AG10803 (cell line): ENCODE measurements around the gene PHF21B.

Source experiments
- DNase-seq: peaks from one replicate; pipeline ENCODE4 v3.0.0; 2010; ENCODE audit warnings: low read depth
- H3K4me3 ChIP-seq: 2 replicates; pipeline ENCODE4 v1.5.1; 2011; ENCODE audit warnings: mild to moderate bottlenecking, low read length, control low read depth
- TF ChIP-seq, protein P1 (sequence below): conservative IDR thresholded peaks from 2 replicates; pipeline ENCODE4 v1.5.1; 2011; ENCODE audit warnings: mild to moderate bottlenecking, low read length, control low read depth, inconsistent platforms

Gene PHF21B

DNA sequence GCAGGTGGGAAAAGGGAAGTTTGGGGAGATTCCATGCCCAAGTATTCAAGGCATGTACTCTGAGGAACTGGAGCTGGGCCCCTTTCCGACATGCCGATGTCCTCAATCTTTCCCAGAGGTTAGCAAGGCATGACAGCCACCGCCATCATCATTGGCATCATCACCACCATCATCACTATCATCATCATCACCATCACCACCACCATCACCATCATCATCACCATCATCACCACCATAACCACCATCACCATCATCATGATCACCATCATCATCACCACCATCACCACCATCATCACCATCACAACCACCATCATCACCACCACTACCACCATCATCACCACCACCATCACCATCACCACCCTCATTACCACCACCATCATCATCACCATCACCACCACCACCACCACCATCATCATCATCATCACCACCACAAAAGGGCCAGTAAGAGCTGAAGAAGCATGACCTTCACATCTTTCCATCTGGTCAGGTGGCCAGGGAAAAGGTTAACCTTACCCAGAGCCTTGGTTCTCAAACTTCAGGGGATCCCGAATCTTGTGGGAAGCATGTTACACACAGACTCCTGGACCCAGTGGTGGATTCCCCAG is 25.8 kb downstream of the PHF21B start:
- TF ChIP-seq, protein P1, sequence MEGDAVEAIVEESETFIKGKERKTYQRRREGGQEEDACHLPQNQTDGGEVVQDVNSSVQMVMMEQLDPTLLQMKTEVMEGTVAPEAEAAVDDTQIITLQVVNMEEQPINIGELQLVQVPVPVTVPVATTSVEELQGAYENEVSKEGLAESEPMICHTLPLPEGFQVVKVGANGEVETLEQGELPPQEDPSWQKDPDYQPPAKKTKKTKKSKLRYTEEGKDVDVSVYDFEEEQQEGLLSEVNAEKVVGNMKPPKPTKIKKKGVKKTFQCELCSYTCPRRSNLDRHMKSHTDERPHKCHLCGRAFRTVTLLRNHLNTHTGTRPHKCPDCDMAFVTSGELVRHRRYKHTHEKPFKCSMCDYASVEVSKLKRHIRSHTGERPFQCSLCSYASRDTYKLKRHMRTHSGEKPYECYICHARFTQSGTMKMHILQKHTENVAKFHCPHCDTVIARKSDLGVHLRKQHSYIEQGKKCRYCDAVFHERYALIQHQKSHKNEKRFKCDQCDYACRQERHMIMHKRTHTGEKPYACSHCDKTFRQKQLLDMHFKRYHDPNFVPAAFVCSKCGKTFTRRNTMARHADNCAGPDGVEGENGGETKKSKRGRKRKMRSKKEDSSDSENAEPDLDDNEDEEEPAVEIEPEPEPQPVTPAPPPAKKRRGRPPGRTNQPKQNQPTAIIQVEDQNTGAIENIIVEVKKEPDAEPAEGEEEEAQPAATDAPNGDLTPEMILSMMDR: no peak
- DNase-seq: no peak
- no peak overlapping the region for H3K4me3 ChIP-seq

DNA sequence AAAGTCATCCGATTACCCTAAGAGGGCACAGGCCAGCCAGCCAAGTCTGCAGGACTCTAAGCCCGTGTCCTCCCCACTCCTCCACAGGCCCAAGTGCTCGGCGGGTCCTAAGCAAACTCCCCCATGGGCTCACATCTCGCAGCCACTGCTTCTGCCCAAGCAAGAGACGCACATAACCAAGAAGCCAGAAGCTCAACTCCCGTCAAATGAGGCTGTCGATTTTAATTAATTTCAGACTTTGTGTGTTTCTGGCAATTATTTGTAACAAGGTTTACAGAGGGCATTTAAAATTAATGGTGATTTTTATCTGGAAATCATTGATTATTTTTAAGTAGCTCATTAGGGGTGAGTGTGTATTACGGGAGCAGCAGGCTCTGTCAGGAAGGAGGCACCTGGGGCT is 27.4 kb downstream of the PHF21B start:
- DNase-seq: no peak
- H3K4me3 ChIP-seq: no peak overlapping the region
- TF ChIP-seq, protein P1: no peak

GRCh38 chr22:44981857-44982256 is 27.9 kb downstream of the PHF21B start:
- TF ChIP-seq, protein P1: no peak
- DNase-seq: no peak
- no peak overlapping the region for H3K4me3 ChIP-seq

DNA sequence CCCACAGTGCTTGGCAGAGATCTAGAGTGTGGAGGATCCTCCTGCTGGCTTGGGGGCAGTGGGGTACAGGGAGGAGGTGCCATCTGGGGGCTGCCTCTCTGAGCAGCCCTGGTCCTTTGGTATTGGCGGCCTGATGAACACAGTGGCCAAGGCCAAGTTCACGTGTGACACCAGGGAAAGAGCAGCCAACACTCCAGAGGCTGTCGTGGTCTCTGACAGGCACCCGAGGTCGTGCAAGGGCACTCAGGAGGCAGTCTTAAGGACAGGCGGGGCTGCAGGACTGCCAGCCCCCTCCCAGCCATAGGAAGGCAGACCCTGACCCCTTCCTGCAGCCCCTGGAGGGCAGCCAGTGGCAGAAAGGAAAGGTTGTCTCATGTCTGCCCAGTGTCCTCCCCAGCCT is 30.7 kb downstream of the PHF21B start:
- DNase-seq: no peak
- no peak overlapping the region for H3K4me3 ChIP-seq
- TF ChIP-seq, protein P1: no peak

DNA sequence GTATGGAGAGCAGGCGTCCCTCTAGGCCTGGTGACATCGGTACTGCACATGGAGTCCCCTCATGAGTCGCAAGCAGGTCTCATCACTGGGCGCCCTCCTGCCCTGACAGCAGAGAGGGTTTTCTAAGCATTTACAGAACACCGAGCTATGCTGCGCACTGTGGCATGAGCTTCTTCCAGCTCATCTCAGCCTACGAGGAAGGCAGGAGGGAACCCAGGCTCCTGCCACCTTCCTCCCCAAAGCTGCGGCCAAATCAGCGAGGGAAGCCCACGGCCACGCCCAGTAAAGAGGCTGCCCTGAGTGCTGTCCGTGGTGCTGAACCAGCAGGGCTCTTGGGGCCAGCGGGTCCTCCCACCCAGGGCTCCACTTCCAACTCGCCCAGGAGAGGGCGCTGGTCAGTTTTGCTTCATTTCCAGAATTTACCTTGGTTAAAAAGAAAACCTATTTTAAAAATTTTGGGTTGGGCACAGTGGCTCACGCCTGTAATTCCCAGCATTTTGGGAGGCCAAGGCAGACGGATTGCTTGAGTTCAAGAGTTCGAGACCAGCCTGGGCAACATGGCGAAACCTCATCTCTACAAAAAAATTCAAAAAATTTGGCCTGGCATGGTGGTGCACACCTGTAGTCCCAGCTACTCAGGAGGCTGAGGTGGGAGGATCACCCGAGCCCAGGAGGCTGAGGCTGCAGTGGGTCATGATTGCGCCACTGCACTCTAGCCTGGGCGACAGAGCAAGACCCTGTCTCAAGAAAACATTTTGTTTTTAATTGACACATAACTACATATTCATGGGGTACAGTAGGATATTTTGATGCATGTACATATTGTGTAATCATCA is 34.2 kb downstream of the PHF21B start:
- DNase-seq: peak; percentile 69
- H3K4me3 ChIP-seq: no peak overlapping the region
- TF ChIP-seq, protein P1: peak; percentile 81

GRCh38 chr22:44974454-44974853 is 35.4 kb downstream of the PHF21B start:
- DNase-seq: no peak
- H3K4me3 ChIP-seq: no peak overlapping the region
- TF ChIP-seq, protein P1: no peak

DNA sequence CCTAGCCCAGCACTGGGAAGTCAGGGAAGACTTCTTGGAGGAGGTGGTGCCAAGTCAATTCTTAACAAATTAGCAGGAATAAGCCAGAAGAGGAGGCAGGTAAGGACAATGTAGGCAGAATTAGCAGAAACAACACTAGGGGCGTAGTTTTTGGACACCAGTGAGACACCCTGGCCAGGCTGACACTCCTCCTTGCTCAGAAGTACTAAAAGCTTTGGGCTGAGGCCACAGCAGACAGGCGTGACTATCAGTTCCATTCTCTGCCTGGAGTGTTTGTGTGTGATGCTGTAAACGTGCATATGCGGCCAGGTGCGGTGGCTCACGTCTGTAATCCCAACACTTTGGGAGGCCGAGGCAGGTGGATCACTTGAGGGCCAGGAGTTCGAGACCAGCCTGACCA is 36.0 kb downstream of the PHF21B start:
- TF ChIP-seq, protein P1: no peak
- no peak overlapping the region for H3K4me3 ChIP-seq
- DNase-seq: no peak
